Astrocyte (in vitro differentiated cells and primary cell): ENCODE results near the gene BAHCC1. TPM values are rescaled to one million over a fixed set of nuclear protein-coding genes. Genes with fewer than 3 reads are reported as not detected.

Experiments used
- DNase-seq: peaks from one replicate; pipeline ENCODE4 v3.0.0-alpha.2; 2010; ENCODE audit warnings: low read depth
- FAIRE-seq: peaks from 2 replicates; lab custom pipeline; 2011; peaks lifted over from hg19 to GRCh38; lab: Jason Lieb, UNC
- H2AFZ ChIP-seq: 2 replicates; pipeline ENCODE4 v1.6.0; 2012; ENCODE audit warnings: low read depth, low read length, inconsistent platforms
- H3K27ac ChIP-seq: 2 replicates; pipeline ENCODE4 v1.5.1; 2011; ENCODE audit warnings: low read depth, low read length, inconsistent platforms
- H3K27me3 ChIP-seq: 2 replicates; pipeline ENCODE4 v1.6.0; 2011; ENCODE audit warnings: low read length, inconsistent platforms; ENCODE audit not compliant: insufficient read depth
- H3K36me3 ChIP-seq: 2 replicates; pipeline ENCODE4 v1.5.1; 2011; ENCODE audit warnings: low read length, inconsistent platforms; ENCODE audit not compliant: insufficient read depth
- H3K4me1 ChIP-seq: 2 replicates; pipeline ENCODE4 v1.5.1; 2011; ENCODE audit warnings: low read length, inconsistent platforms; ENCODE audit not compliant: insufficient read depth
- H3K4me2 ChIP-seq: 2 replicates; pipeline ENCODE4 v1.6.0; 2012; ENCODE audit warnings: low read length, inconsistent platforms
- H3K4me3 ChIP-seq: 2 replicates; pipeline ENCODE4 v1.5.1; 2011; ENCODE audit warnings: low read depth, mild to moderate bottlenecking, low read length, inconsistent platforms; ENCODE audit not compliant: insufficient read depth
- H3K79me2 ChIP-seq: 2 replicates; pipeline ENCODE4 v1.6.0; 2012; ENCODE audit warnings: mild to moderate bottlenecking, low read length, inconsistent platforms; ENCODE audit not compliant: insufficient read depth
- H3K9ac ChIP-seq: 2 replicates; pipeline ENCODE4 v1.6.0; 2012; ENCODE audit warnings: mild to moderate bottlenecking, low read length, inconsistent platforms
- H3K9me3 ChIP-seq: 2 replicates; pipeline ENCODE4 v1.5.1; 2012; ENCODE audit warnings: low read depth, mild to moderate bottlenecking, low read length, inconsistent platforms; ENCODE audit not compliant: insufficient read depth
- H4K20me1 ChIP-seq: 2 replicates; pipeline ENCODE4 v1.6.0; 2012; ENCODE audit warnings: low read length, inconsistent platforms; ENCODE audit not compliant: insufficient read depth
- H3K27ac Mint-ChIP-seq: one replicate; pipeline ENCODE4 v1.8.0; 2021; ENCODE audit warnings: mild to moderate bottlenecking, mixed read lengths; ENCODE audit not compliant: unreplicated experiment
- H3K27me3 Mint-ChIP-seq: one replicate; pipeline ENCODE4 v1.8.0; 2021; ENCODE audit warnings: low read depth, mixed read lengths; ENCODE audit not compliant: unreplicated experiment
- H3K36me3 Mint-ChIP-seq: one replicate; pipeline ENCODE4 v1.8.0; 2021; ENCODE audit warnings: low read depth, mixed read lengths; ENCODE audit not compliant: unreplicated experiment
- H3K4me1 Mint-ChIP-seq: one replicate; pipeline ENCODE4 v1.8.0; 2021; ENCODE audit warnings: low read depth, mixed read lengths; ENCODE audit not compliant: unreplicated experiment
- H3K4me3 Mint-ChIP-seq: one replicate; pipeline ENCODE4 v1.8.0; 2021; ENCODE audit warnings: mild to moderate bottlenecking, moderate library complexity, mixed read lengths; ENCODE audit not compliant: unreplicated experiment
- H3K9me3 Mint-ChIP-seq: one replicate; pipeline ENCODE4 v1.8.0; 2021; ENCODE audit warnings: mild to moderate bottlenecking, mixed read lengths; ENCODE audit not compliant: unreplicated experiment
- CTCF ChIP-seq: IDR thresholded peaks from 2 replicates; pipeline ENCODE4 v1.5.1; 2011; ENCODE audit warnings: low read depth, mild to moderate bottlenecking, inconsistent platforms, low read length, moderate library complexity; ENCODE audit not compliant: insufficient read depth
- EZH2 ChIP-seq: IDR thresholded peaks from 2 replicates; pipeline ENCODE4 v1.6.1; 2012; ENCODE audit warnings: mild to moderate bottlenecking, low read length, inconsistent platforms; ENCODE audit not compliant: insufficient read depth
- total RNA-seq: library from RNA; stranded (reverse); gene quantifications from 2 replicates; pipeline ENCODE4 v1.2.1, GENCODE V29; 2021

BAHCC1 gene
- total RNA-seq, 1 donor from 2014 or later = 18.5 TPM

GRCh38 chr17:81443269-81443668 is 48.0 kb downstream of the BAHCC1 start:
- Histone ChIP-seq H3K4me1 (no peaks in the 10 kb centered on the region), H3K36me3 (no peaks in the 10 kb centered on the region), H3K27me3 (no peaks in the 10 kb centered on the region), H3K4me3 (no peak overlapping the region), H2AFZ (no peak overlapping the region), H3K79me2 (no peaks in the 10 kb centered on the region), H4K20me1 (peaks cover 7% of the 10 kb centered on the region), H3K27ac (no peak overlapping the region), H3K9ac (no peak overlapping the region), H3K9me3 (no peaks in the 10 kb centered on the region), H3K4me2 (no peak overlapping the region)
- TF ChIP-seq EZH2 (no peak), CTCF (no peak)
- H3K27me3 Mint-ChIP-seq = peaks cover 5% of the 10 kb centered on the region
- H3K9me3 Mint-ChIP-seq = no peaks in the 10 kb centered on the region
- DNase-seq (no peak), FAIRE-seq (no peak)
- H3K4me3 Mint-ChIP-seq = no peak overlapping the region
- H3K27ac Mint-ChIP-seq = no peak overlapping the region
- no peaks in the 10 kb centered on the region for H3K4me1 Mint-ChIP-seq
- H3K36me3 Mint-ChIP-seq = peaks cover 2% of the 10 kb centered on the region

GRCh38 chr17:81444610-81445339 is 49.5 kb downstream of the BAHCC1 start:
- Mint-ChIP-seq H3K27ac (no peak overlapping the region), H3K27me3 (peaks cover 7% of the 10 kb centered on the region), H3K36me3 (peaks cover 2% of the 10 kb centered on the region), H3K4me1 (no peaks in the 10 kb centered on the region), H3K9me3 (no peaks in the 10 kb centered on the region), H3K4me3 (no peak overlapping the region)
- no peak for TF ChIP-seq EZH2
- Histone ChIP-seq H3K79me2 (no peaks in the 10 kb centered on the region), H2AFZ (no peak overlapping the region), H3K4me2 (no peak overlapping the region), H3K27me3 (no peaks in the 10 kb centered on the region), H3K4me3 (no peak overlapping the region), H3K27ac (no peak overlapping the region), H3K36me3 (no peaks in the 10 kb centered on the region), H4K20me1 (peaks cover 7% of the 10 kb centered on the region), H3K9ac (no peak overlapping the region), H3K4me1 (no peaks in the 10 kb centered on the region), H3K9me3 (no peaks in the 10 kb centered on the region)
- no peak for FAIRE-seq
- no peak for DNase-seq

GRCh38 chr17:81445642-81446503 is 50.6 kb downstream of the BAHCC1 start:
- H3K27me3 ChIP-seq = no peaks in the 10 kb centered on the region
- Mint-ChIP-seq H3K36me3 (peaks cover 2% of the 10 kb centered on the region), H3K27ac (no peak overlapping the region), H3K27me3 (peaks cover 5% of the 10 kb centered on the region), H3K4me3 (no peak overlapping the region), H3K9me3 (no peaks in the 10 kb centered on the region), H3K4me1 (no peaks in the 10 kb centered on the region)
- DNase-seq = no peak
- no peaks in the 10 kb centered on the region for H3K36me3 ChIP-seq
- TF ChIP-seq EZH2 = no peak
- peaks cover under 1% of the 10 kb centered on the region for H4K20me1 ChIP-seq
- H2AFZ ChIP-seq = no peak overlapping the region
- H3K9me3 ChIP-seq = no peaks in the 10 kb centered on the region
- H3K4me1 ChIP-seq = no peaks in the 10 kb centered on the region
- H3K4me2 ChIP-seq = no peak overlapping the region
- H3K9ac ChIP-seq = no peak overlapping the region
- no peak overlapping the region for H3K27ac ChIP-seq
- FAIRE-seq = no peak
- no peak overlapping the region for H3K4me3 ChIP-seq
- H3K79me2 ChIP-seq = no peaks in the 10 kb centered on the region
